Stimulated activated naive CD8-positive, alpha-beta T cell treated with anti-CD3 and anti-CD28 coated beads, Interleukin-15, Interleukin-2, amounts not matched to agents 100 U/mL and 50 U/mL, for 24 hours (primary cell): ENCODE results near the gene MT1H.
A peak's percentile ranks its signal among the peaks of the same experiment; 100 is the strongest.

ENCODE experiments used
- ATAC-seq: fragments of 150-1000 bp; cut with Tn5 transposase; one replicate; pipeline ENCODE4 v1.10.0; 2021
- DNase-seq: peaks from one replicate; pipeline ENCODE4 v3.0.0; 2021

MT1H gene

GRCh38 chr16:56636616-56637413, 32.8 kb upstream of the MT1H start:
- ATAC-seq (no peak), DNase-seq (no peak)

GRCh38 chr16:56637814-56638750, 31.5 kb upstream of the MT1H start, which contains the start of gene MT1A:
Gene MT1A, plus strand, starts transcription at chr16:56638666. Its CDS starts 73 bp downstream, at chr16:56638739.
- ATAC-seq: no peak
- peak; percentile 30 for DNase-seq

- ATAC-seq: no peak
These were observed 30.6 kb upstream of the MT1H start for GRCh38 chr16:56639045-56639444.

GRCh38 chr16:56640076-56640475, 29.5 kb upstream of the MT1H start:
- ATAC-seq (no peak), DNase-seq (no peak)

More at GRCh38 chr16:56639045-56639444, 30.6 kb upstream of the MT1H start:
- DNase-seq: no peak

GRCh38 chr16:56641166-56641565, 28.4 kb upstream of the MT1H start:
- ATAC-seq: no peak

GRCh38 chr16:56643080-56643778, 26.4 kb upstream of the MT1H start:
- ATAC-seq (peak; percentile 100), DNase-seq (peak; percentile 81)

More at GRCh38 chr16:56641166-56641565, 28.4 kb upstream of the MT1H start:
- no peak for DNase-seq

GRCh38 chr16:56643833-56644232, 25.8 kb upstream of the MT1H start:
- no peak for ATAC-seq

GRCh38 chr16:56645311-56645710, 24.3 kb upstream of the MT1H start:
- DNase-seq: no peak
- no peak for ATAC-seq

More at GRCh38 chr16:56643833-56644232, 25.8 kb upstream of the MT1H start:
- DNase-seq: no peak

- ATAC-seq: no peak
- no peak for DNase-seq
These were observed 23.8 kb upstream of the MT1H start for GRCh38 chr16:56645838-56646237.

GRCh38 chr16:56647641-56648431, 21.8 kb upstream of the MT1H start:
- DNase-seq (no peak), ATAC-seq (no peak)

GRCh38 chr16:56649271-56649670, 20.3 kb upstream of the MT1H start:
- no peak for DNase-seq
- ATAC-seq: no peak

- DNase-seq: no peak
- no peak for ATAC-seq
These were observed 19.8 kb upstream of the MT1H start for GRCh38 chr16:56649820-56650219.

- ATAC-seq (no peak), DNase-seq (no peak)
These were observed 18.0 kb upstream of the MT1H start, which contains the start of gene MT1B for GRCh38 chr16:56651586-56651985. Gene MT1B, plus strand, starts transcription at chr16:56651886. Its CDS starts 68 bp downstream, at chr16:56651954.

- DNase-seq: no peak
These were observed 17.0 kb upstream of the MT1H start for GRCh38 chr16:56652600-56652999.

GRCh38 chr16:56653218-56653617, 16.4 kb upstream of the MT1H start:
- no peak for DNase-seq
- no peak for ATAC-seq

More at GRCh38 chr16:56652600-56652999, 17.0 kb upstream of the MT1H start:
- no peak for ATAC-seq

- DNase-seq (peak; percentile 73), ATAC-seq (peak; percentile 77)
These were observed 11.9 kb upstream of the MT1H start, which contains the start of gene MT1F for GRCh38 chr16:56657555-56658326. Gene MT1F, plus strand, starts transcription at chr16:56657959. Its CDS starts 100 bp downstream, at chr16:56658059.

- no peak for ATAC-seq
- DNase-seq: no peak
These were observed 11.2 kb upstream of the MT1H start for GRCh38 chr16:56658327-56658875.

- peak; percentile 45 for DNase-seq
- peak; percentile 38 for ATAC-seq
These were observed 7.0 kb upstream of the MT1H start for GRCh38 chr16:56662357-56663354.

- ATAC-seq (no peak), DNase-seq (no peak)
These were observed 5.1 kb upstream of the MT1H start for GRCh38 chr16:56664506-56664905.
